CD14-positive monocyte (primary cell): ENCODE measurements around the gene UQCRH. TPM values are rescaled to one million over a fixed set of nuclear protein-coding genes. Genes with fewer than 3 reads are reported as not detected.

ENCODE experiments used
- DNase-seq, 3 donors: peaks; one replicate each; pipeline ENCODE4 v3.0.0-alpha.2; 2011 to 2022
- H2AFZ ChIP-seq: 2 replicates; pipeline ENCODE4 v1.6.0; 2012; ENCODE audit warnings: mild to moderate bottlenecking, low read depth, low read length, inconsistent platforms; ENCODE audit not compliant: insufficient read depth, poor library complexity, severe bottlenecking
- H3K27ac ChIP-seq, 2 donors: 1 replicate in 1 of 2; 2 replicates in 1 of 2; pipeline ENCODE4 v1.5.1; 2012 to 2013; ENCODE audit warnings: low read length in 2 of 2, control low read depth in 1 of 2, inconsistent platforms in 1 of 2, low read depth in 1 of 2, mild to moderate bottlenecking in 1 of 2
- H3K27me3 ChIP-seq, 2 donors: one replicate each; pipeline versions ENCODE4 v1.6.0 to v1.6.1; 2011 to 2013; ENCODE audit warnings: low read length in 2 of 2; ENCODE audit not compliant: control insufficient read depth in 2 of 2, insufficient read depth in 2 of 2
- H3K36me3 ChIP-seq, 2 donors: replicated peaks in 1 of 2; 1 replicate in 1 of 2; 2 replicates in 1 of 2; pipeline versions ENCODE4 v1.5.1 to v1.6.1; 2012 to 2013; ENCODE audit warnings: low read length in 2 of 2, control low read depth in 1 of 2, inconsistent platforms in 1 of 2, mild to moderate bottlenecking in 1 of 2; ENCODE audit not compliant: insufficient read depth in 2 of 2, control insufficient read depth in 1 of 2
- H3K4me1 ChIP-seq, 2 donors: 1 replicate in 1 of 2; 2 replicates in 1 of 2; pipeline versions ENCODE4 v1.5.1 to v1.6.1; 2012 to 2013; ENCODE audit warnings: low read length in 2 of 2, control low read depth in 1 of 2, inconsistent platforms in 1 of 2, mild to moderate bottlenecking in 1 of 2, moderate library complexity in 1 of 2; ENCODE audit not compliant: insufficient read depth in 2 of 2, control insufficient read depth in 1 of 2
- H3K4me2 ChIP-seq: replicated peaks from 2 replicates; pipeline ENCODE3; 2012; ENCODE audit warnings: low read length, moderate library complexity, mild to moderate bottlenecking; ENCODE audit not compliant: poor library complexity, severe bottlenecking; ENCODE audit errors: extremely low read depth
- H3K4me3 ChIP-seq, 3 experiments: fragments of 200-600 bp in 1 of 3; sonication (generic) in 1 of 3; replicated peaks in 1 of 3; 1 replicate in 2 of 3; 2 replicates in 1 of 3; pipeline ENCODE4 v1.5.1; 2011 to 2013; ENCODE audit warnings: low read length in 3 of 3, mild to moderate bottlenecking in 3 of 3, control low read depth in 2 of 3, low read depth in 2 of 3, inconsistent platforms in 1 of 3, moderate library complexity in 1 of 3
- H3K79me2 ChIP-seq: 2 replicates; pipeline ENCODE4 v1.6.0; 2012; ENCODE audit warnings: mild to moderate bottlenecking, control low read depth, inconsistent platforms, low read length, moderate library complexity; ENCODE audit not compliant: insufficient read depth
- H3K9ac ChIP-seq: 2 replicates; pipeline ENCODE4 v1.6.0; 2017; ENCODE audit warnings: low read length, mild to moderate bottlenecking; ENCODE audit not compliant: insufficient read depth, poor library complexity, severe bottlenecking
- H3K9me3 ChIP-seq, 2 donors: replicated peaks in 1 of 2; 1 replicate in 1 of 2; 2 replicates in 1 of 2; pipeline versions ENCODE4 v1.5.1 to v1.6.1; 2012 to 2013; ENCODE audit warnings: low read length in 2 of 2, control low read depth in 1 of 2; ENCODE audit not compliant: control insufficient read depth in 1 of 2, insufficient read depth in 1 of 2
- H4K20me1 ChIP-seq: 2 replicates; pipeline ENCODE4 v1.6.0; 2012; ENCODE audit warnings: mild to moderate bottlenecking, low read length, control low read depth, moderate library complexity; ENCODE audit not compliant: insufficient read depth
- H3K27ac Mint-ChIP-seq, 7 donors: one replicate each; pipeline ENCODE4 v1.8.0; 2020; ENCODE audit warnings: mild to moderate bottlenecking in 7 of 7, mixed read lengths in 7 of 7, moderate library complexity in 6 of 7, inconsistent platforms in 2 of 7
- H3K27me3 Mint-ChIP-seq, 3 donors: one replicate each; pipeline ENCODE4 v1.8.0; 2021 to 2022; ENCODE audit warnings: low read depth in 3 of 3, mild to moderate bottlenecking in 3 of 3, mixed read lengths in 3 of 3, moderate library complexity in 3 of 3, inconsistent platforms in 1 of 3
- H3K36me3 Mint-ChIP-seq, 2 donors: one replicate each; pipeline ENCODE4 v1.8.0; 2020; ENCODE audit warnings: mixed read lengths in 2 of 2, inconsistent platforms in 1 of 2, mild to moderate bottlenecking in 1 of 2
- H3K4me1 Mint-ChIP-seq: one replicate; pipeline ENCODE4 v1.8.0; 2020; ENCODE audit warnings: mild to moderate bottlenecking, mixed read lengths
- H3K4me3 Mint-ChIP-seq, 2 donors: one replicate each; pipeline ENCODE4 v1.8.0; 2020; ENCODE audit warnings: mild to moderate bottlenecking in 2 of 2, mixed read lengths in 2 of 2, moderate library complexity in 1 of 2
- H3K9me3 Mint-ChIP-seq, 7 donors: one replicate each; pipeline ENCODE4 v1.8.0; 2020 to 2022; ENCODE audit warnings: mixed read lengths in 7 of 7, mild to moderate bottlenecking in 6 of 7, moderate library complexity in 6 of 7, inconsistent platforms in 2 of 7
- WGBS: methylation state at CpG from one replicate; pipeline ENCODE4 v1.1.5; 2013; ENCODE audit warnings: missing lambda C conversion rate; ENCODE audit not compliant: insufficient coverage; 5-methylcytosine and 5-hydroxymethylcytosine counted together
- intact Hi-C, 2 donors: fragments of 100-400 bp; cut with micrococcal nuclease; formaldehyde crosslinking; loops; one replicate each; pipeline versions ENCODE4 v1.15.0 to v1.15.1; 2023
- polyA minus RNA-seq: library from RNA; depleted of rRNA, polyadenylated mRNA; stranded (reverse); fragments of >200 nt; gene quantifications from 2 replicates; pipeline ENCODE4 v1.2.3, GENCODE V29; 2012
- polyA plus RNA-seq, 3 donors: library from polyadenylated mRNA; depleted of rRNA in 1 of 3; unstranded in 2 of 3; stranded (reverse) in 1 of 3; fragments of 300-500 nt in 2 of 3; fragments of >200 nt in 1 of 3; fragmentation: Illumina TruSeq in 2 of 3; gene quantifications; 1 replicate in 2 of 3; 2 replicates in 1 of 3; pipeline ENCODE4 v1.2.3, GENCODE V29; 2012 to 2021
- total RNA-seq, 12 experiments: library from RNA in 1 of 12; stranded (reverse) in 1 of 12; fragments of 120-200 nt in 1 of 12; gene quantifications; one replicate each; pipeline ENCODE4 v1.2.4 and lab custom pipeline; 2013 to 2026; ENCODE audit warnings: mixed read lengths in 6 of 12, inconsistent platforms in 1 of 12
- TF ChIP-seq, protein P1 (sequence below): fragments of 200-600 bp; IDR thresholded peaks from one replicate; pipeline ENCODE4 v1.8.0; 2022; ENCODE audit warnings: antibody characterized with exemption, mild to moderate bottlenecking

Gene UQCRH
- 279 TPM for total RNA-seq (2013)
- 100 to 1,000 TPM; 261 to 341 (median 266) TPM for polyA plus RNA-seq
- 57.5 and 65.3 TPM in 2 replicates for polyA minus RNA-seq
- total RNA-seq (lab: John Stamatoyannopoulos, UW) = 15.0 to 83.9 (median 66.5) reads per million in 11 experiments

GRCh38 chr1:46303038-46303871 lies at the start of gene UQCRH, which contains the start of gene LRRC41:
Gene UQCRH, plus strand, starts transcription at chr1:46303698. Its CDS starts 69 bp downstream, at chr1:46303767.
Gene LRRC41, minus strand, starts transcription at chr1:46303616. Its CDS starts 294 bp downstream, at chr1:46303322.
- peaks cover 50% of the 10 kb centered on the region for H3K4me1 Mint-ChIP-seq
- Histone ChIP-seq H3K79me2 (peaks cover 95% of the 10 kb centered on the region), H3K27me3 (no peaks in the 10 kb centered on the region), H3K4me1 (peaks cover 38 to 53% of the 10 kb centered on the region in 2 donors), H3K36me3 (peaks cover 0 to 4% of the 10 kb centered on the region in 2 donors), H2AFZ (peak within 1 kb of the TSS; percentile 95), H3K27ac (peak within 1 kb of the TSS; percentile 88 to 94), H3K4me3 (peak within 1 kb of the TSS; percentile 97 to 99 (median 99)), H3K9me3 (no peaks in the 10 kb centered on the region), H4K20me1 (peaks cover 51% of the 10 kb centered on the region), H3K9ac (peak within 1 kb of the TSS; percentile 97), H3K4me2 (peak within 1 kb of the TSS; percentile 99)
- H3K9me3 Mint-ChIP-seq = no peaks in the 10 kb centered on the region
- peaks cover 2 to 19% of the 10 kb centered on the region in 2 donors for H3K36me3 Mint-ChIP-seq
- peak; percentile 94 to 95 (median 95) for DNase-seq
- under 1% methylated on average over 45 of the region's 61 CpGs for WGBS
- peak within 1 kb of the TSS; percentile 97 to 99 for H3K4me3 Mint-ChIP-seq
- peaks cover 0 to 2% (median 0%) of the 10 kb centered on the region in 3 donors for H3K27me3 Mint-ChIP-seq
- intact Hi-C loops = loop anchor here (1.0 to 5.0 kb wide), 4 partner anchors 38 to 56 kb away; partner anchors contain the start of genes RAD54L (in 2 of the 2) and NSUN4 (in 1 of the 2)
- TF ChIP-seq, protein P1, sequence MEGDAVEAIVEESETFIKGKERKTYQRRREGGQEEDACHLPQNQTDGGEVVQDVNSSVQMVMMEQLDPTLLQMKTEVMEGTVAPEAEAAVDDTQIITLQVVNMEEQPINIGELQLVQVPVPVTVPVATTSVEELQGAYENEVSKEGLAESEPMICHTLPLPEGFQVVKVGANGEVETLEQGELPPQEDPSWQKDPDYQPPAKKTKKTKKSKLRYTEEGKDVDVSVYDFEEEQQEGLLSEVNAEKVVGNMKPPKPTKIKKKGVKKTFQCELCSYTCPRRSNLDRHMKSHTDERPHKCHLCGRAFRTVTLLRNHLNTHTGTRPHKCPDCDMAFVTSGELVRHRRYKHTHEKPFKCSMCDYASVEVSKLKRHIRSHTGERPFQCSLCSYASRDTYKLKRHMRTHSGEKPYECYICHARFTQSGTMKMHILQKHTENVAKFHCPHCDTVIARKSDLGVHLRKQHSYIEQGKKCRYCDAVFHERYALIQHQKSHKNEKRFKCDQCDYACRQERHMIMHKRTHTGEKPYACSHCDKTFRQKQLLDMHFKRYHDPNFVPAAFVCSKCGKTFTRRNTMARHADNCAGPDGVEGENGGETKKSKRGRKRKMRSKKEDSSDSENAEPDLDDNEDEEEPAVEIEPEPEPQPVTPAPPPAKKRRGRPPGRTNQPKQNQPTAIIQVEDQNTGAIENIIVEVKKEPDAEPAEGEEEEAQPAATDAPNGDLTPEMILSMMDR = no peak
- peak within 1 kb of the TSS; percentile 94 to 99 (median 95) for H3K27ac Mint-ChIP-seq

- Histone ChIP-seq H3K36me3 (peaks cover 10 to 49% of the 10 kb centered on the region in 2 donors), H3K79me2 (peaks cover 19% of the 10 kb centered on the region), H3K9ac (no peak overlapping the region), H4K20me1 (no peaks in the 10 kb centered on the region), H3K9me3 (no peaks in the 10 kb centered on the region), H3K4me1 (no peaks in the 10 kb centered on the region), H3K27ac (no peak overlapping the region), H3K27me3 (no peaks in the 10 kb centered on the region), H3K4me2 (no peak overlapping the region), H2AFZ (no peak overlapping the region), H3K4me3 (no peak overlapping the region)
- Mint-ChIP-seq H3K27ac (peak overlapping the region in 2 of 7 donors; percentile 4 to 48), H3K36me3 (peaks cover 33 to 70% of the 10 kb centered on the region in 2 donors), H3K4me1 (peaks cover 2% of the 10 kb centered on the region), H3K27me3 (no peaks in the 10 kb centered on the region), H3K9me3 (no peaks in the 10 kb centered on the region), H3K4me3 (no peak overlapping the region)
- intact Hi-C loops = no loop called here
- TF ChIP-seq, protein P1 = no peak
- no peak for DNase-seq
- 91% methylated on average over 4 of the region's 5 CpGs for WGBS
These were observed 48.8 kb upstream of the UQCRH start for GRCh38 chr1:46254668-46255067.
